Stimulated activated CD8-positive, alpha-beta memory T cell treated with anti-CD3 and anti-CD28 coated beads, Interleukin-15, amount 100 ng/mL, for 4 hours (primary cell): ENCODE measurements around the gene ACOXL.

ENCODE experiments used
- DNase-seq, 2 donors: peaks; one replicate each; pipeline ENCODE4 v3.0.0-alpha.2; 2020; ENCODE audit warnings: low read depth in 2 of 2

Gene ACOXL

DNA sequence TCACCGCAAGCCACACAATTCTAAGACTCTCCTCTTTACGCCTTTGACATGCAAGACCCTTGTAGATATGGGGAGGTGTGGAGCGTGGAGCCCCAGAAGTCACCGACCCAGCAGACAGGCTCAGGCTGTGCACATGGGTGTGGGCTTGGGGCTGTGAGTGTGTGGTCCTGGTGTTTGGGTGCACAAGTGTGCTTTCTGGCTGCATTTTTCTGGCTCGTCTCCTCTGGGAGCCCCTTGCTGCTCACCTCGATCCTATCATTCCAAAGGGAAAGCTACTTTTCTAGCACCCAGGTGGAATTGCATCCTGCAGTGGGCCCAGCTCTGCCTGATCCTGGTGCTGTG lies 143.0 kb downstream of the ACOXL start:
- no peak for DNase-seq

DNA sequence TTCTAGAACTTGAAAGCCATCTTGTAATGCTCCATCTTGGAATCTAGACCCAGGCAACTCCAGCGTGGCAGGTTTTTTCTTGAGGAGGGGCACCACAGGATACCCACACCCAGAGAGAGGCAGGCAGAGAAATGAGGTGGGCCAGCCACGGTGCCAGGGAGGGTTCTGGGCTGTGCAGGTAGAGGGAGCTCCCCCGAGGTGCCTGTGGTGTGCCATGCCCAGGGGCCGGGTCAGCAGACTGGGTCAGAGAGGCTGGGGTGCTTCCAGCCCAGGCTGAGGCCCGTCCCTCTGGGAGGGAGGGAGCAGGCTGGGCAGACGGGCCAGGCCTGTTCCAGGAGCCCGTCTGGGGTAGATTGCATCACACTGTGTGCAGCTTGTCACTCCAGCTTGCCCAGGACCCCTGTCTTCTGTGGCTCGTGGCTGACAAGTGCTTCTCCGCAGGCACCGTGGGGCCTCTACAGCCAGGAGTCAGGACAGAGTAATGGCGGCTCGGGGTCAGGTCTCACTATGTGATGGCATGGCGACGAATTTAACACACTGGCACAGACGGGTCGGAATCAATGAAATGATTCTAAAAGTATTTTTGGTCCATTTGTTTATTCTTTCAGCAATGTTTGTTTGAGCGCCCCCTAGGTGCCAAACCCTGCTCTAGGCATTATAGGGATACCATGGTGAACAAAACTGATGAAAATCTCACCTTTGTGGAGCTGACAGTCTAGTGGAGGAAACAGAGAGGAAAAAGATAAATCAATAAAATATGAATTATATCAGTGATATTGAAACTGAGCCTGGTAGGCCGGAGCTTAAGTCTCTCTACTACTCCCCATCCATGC lies 144.0 kb downstream of the ACOXL start:
- DNase-seq: no peak

DNA sequence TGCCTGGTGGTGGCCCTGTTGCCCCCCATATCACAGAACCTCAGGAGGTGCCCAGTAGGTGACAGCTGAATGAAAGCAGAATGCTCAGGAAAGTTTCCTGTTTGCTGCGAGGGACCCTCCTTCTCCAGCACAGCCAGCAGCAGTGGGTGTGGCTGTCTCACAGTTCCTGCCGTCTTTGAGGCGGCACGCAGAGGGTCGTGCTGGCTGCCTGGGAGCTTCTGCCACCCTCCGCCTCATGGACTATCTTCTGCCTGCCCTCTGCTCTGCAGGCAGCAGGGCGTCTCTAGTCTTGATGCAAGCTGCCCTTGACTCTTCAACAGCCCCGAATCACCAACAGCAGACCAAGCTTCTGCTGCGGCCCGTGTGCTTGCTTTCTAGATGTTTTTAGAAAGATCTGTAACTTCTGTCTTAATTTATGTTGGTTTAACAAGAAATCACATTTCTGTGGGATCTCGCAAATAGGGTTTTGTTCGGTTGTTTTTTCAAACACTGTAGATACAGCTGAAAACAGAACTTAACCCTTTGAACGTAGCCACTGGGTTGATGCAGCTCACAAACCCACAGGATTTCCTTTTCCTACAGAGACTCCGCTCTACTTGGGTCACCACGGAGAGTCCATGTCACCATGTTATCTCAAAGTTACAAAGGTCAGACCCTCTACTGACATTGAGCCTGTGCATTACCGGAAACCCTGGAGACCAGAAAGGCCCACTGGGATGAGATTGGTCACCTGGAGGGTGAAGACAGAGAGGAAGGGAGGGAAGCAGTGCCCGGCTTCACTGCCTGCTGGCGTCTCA lies 144.9 kb downstream of the ACOXL start:
- DNase-seq: no peak

DNA sequence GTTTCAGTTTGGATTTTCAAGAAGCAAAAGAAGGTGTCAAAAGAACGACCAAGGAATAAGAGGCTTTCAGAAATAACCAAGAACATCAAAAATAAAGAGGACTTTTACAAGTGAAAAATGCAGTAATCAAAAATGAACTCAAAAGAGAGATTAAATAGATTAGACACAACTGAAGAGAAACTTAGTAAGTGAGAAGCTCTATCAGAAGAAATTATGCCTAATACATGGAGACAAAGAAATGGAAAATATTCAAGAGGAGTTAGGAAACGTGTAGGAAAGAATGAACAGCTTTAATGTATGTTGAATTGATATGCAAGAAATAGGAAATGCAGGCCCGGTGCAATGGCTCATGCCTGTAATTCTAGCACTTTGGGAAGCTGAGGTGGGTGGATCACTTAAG lies 145.8 kb downstream of the ACOXL start:
- DNase-seq: no peak

DNA sequence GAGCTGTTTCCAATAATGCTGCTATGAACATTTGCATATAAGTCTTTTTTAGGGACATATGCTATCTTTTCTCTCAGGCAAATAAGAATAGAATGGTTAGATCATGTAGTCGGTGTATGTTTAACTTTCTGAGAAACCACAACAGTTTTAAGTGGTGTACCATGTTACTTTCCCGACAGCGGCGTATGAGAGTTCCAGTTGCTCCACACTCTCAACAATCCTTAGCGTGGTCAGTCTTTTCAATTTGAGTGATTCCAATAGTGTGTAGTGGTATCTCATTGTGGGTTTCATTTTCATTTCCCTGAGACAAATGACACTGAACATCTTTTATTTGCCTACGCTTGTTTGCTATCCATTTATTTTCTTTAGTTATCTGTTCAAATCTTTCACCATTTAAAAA lies 149.5 kb downstream of the ACOXL start:
- no peak for DNase-seq

DNA sequence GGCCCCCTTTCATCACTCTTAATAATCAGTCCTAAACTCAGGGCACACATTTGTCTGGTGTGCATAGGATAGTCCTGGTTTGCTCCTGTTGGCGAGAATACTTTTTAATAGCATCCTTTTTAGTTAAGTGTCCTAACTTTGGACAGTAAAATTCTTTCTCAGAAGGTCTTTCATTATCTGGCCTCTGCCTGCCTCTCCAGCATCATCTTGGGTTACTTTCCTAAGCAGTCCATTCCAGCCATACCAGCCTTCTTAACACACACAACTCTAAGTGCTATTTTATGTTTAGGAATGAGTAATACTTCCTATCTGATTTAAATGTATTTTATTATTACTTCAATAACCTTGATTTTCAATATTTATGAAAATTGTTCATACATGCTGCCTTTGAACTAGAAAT lies 151.0 kb downstream of the ACOXL start:
- no peak for DNase-seq

DNA sequence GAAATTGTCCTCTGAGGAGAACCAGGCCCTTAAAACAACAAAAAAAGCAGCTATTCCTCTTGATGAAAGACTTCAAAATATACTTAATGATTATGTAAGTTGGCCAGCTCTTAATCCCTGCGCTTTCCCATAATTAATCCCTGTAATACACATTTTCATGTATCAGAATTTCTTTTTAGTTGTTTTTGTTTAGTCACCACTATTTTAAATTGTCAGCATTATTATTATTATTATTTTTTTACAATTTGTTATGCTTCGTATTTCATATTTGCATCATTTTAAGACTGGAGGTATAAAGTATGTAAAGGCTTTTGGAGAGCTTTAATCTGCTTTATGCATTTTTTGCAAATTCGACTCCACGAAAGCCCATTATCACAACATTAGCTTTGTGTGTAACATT lies 152.9 kb downstream of the ACOXL start:
- DNase-seq: no peak

DNA sequence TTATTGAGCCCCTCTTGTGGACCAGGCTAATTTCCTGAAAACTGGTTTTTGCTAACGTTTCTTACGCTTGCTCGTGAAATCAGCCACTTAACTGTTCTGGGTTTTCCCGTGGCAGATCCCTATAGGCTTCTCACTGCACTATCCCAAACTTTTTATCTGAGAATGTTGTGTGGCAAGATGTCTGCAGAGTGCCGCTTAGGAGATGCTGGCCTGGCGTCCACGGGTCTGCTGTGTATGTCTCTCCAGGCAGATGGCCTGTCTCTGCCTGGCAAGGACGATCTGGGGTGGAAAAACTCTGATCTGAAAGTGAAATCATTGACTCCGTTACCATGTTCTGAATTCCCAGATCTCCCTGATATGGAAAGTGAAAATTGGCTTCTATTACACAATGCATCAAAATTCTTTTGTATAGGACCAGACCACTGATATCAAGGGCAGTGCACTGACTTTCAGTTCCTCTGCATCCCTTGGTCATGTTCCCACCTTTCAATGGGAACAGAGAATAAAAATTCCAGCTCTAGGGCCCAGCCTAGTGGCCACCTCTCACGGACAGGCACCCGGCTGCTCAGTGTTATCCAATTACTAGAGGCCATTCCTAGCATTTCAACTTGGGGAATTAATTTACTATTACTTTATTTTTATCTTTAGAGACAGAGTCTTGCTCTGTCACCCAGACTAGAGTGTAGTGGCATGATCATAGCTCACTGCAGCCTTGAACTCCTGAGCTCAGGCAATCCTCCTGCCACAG lies 154.6 kb downstream of the ACOXL start:
- DNase-seq: no peak

DNA sequence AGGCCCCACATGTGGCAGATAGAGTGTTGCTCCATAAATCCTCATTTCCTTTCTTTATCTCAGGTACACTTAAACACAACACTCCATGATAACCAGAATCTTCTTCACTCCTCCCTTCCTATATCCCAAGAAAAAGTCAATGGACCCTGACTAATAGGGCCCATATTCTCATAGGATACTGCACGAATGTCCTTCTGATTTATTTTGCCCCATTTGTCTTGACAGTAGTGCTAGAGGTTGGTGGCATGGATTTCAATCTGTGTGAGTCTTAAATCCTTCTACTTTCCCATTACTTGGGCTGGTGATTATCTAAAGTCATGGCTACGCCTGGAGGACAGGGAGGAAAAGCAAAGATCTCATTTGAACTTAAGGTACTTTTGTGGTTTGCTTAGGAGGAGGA lies 156.0 kb downstream of the ACOXL start:
- DNase-seq: no peak

DNA sequence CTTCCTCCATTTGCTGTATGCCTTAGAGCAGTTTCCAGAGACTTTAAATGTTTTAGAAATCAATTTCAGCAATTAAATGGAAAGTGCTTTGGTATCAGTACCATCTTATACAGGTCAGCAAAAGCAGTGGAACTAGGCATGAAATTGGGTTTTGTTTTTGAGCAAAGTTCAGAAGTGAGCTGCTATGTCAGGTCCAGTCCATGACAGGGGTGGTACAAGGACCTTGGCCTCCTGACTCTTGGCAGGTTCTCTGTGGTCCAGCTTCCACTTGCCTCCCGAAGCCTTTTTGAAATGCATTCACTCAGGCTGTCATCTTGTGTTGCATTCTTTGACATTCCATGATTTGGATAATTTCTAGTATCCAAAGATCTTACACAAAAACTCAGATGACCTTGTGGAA lies 159.3 kb downstream of the ACOXL start:
- no peak for DNase-seq

DNA sequence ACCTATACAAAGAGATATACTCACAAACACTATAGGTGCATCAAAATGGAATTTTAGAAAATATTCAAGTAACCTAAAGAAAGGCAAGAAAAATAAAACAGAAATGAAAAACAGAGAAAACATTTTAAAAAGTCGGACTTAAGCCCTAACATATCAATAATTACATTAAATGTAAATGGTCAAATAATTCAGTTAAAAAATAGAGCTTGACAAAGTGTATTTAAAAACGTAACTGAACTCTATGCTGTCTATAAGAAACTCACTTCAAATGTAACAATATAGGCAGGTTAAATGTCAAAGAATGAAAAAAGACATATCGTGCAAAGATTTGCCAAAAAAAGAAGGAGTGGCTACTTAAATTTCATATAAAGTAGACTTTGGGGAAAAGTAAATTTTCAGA lies 163.9 kb downstream of the ACOXL start:
- DNase-seq: no peak

DNA sequence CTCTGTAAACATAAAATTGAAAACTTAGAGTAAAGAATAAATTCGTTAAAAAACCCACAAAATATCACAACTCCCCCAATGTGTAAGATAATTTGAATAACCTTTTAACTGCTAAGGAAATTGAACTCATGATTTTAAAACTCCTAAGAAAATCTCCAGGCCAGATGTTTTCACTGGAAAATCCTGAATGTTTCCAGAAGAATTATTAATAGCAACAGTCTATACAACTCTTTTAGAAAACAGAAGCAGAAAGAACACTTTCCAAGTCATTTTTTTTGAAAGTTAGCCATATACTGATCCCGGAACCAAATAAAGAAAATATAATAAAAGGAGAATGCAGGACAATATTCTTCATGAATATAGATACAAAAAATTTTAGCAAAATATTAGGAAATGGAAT lies 165.6 kb downstream of the ACOXL start:
- DNase-seq: no peak

DNA sequence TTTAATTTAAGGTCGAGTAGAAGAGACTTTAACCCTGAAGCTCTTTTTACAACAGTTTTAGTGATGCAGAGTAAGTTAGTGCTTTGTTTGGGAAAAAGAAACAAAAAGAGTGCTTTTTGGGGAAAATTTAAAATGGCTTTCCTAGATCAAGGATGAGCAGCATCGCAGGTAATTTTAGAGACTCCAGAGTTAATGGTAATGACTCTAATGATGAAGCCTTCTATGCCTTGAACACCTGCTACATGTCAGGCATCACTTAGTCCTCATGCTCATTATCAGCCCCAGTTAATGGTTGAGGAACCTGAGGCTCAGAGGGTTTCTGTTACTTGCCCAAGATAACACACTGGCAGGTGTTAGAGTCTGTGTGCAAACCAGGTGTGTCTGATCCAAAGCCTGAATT lies 167.8 kb downstream of the ACOXL start:
- DNase-seq: no peak

DNA sequence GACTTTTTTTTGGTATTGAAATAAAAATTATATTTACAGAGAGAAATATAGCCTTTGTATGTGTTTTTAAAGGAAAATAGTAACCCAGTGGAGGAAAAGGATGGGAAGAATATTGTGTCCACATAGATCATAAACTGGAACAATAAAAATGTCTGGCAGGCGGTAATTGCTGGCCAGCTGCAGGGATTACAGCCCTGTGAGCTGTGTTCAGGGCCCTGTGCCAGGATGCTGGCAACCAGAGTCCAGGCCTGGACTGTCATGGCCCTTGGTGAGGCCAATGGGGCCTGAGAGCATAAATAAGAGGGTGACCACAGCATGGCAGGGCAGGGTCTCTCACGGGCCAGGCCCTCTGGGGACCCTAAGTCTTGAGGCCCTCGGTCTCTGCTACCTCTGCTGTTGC lies 171.2 kb downstream of the ACOXL start:
- DNase-seq: no peak

DNA sequence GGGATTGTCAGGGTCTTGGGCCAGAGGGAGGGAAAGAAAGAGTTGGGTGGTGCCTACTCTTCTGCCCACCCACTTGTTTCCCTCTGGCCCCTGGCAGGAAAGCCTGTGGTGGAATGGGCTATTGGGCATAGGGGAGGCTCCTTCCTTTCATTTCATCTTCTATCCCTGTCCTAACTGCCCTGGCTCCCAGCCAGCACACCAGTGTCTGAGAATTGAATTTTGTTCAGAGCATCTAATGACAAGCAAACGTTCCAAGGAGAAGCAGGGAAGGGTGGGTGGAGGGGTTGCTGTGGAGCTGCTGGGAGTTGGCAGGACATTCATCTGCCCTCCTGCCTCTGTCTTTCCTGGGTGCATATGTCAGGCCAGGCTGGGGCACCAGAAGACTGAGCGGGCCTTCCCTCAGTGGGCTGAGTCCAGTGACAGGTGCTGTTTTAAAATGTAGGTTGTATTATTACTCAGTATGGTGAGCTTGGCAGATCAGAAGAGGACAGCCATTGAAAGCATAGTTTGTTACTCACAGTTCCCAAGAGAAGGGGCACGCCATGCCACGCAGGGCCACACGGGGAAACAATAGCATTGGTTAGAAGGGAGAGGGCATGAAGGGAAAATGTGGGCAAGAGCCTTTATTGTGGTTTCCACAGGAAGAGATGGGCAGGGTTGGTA lies 171.9 kb downstream of the ACOXL start:
- DNase-seq: no peak

DNA sequence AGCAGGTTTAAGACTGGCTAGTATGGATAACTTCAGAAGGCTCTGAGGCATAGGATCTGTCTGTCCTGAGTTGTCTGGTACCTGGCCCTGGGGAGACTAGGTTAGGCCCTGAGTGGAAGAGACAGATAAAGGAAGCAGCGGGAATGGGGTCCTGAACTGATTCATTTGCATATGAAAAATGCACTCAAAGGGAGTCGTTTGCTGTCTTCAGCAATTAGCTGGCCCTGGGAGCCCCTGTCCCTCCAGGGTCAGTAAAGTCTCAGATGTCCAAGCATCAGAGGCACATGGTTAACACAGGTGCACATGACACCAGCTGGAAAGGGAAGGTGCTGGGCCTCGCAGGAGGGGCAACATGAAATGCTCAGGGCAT lies 172.4 kb downstream of the ACOXL start:
- no peak for DNase-seq

DNA sequence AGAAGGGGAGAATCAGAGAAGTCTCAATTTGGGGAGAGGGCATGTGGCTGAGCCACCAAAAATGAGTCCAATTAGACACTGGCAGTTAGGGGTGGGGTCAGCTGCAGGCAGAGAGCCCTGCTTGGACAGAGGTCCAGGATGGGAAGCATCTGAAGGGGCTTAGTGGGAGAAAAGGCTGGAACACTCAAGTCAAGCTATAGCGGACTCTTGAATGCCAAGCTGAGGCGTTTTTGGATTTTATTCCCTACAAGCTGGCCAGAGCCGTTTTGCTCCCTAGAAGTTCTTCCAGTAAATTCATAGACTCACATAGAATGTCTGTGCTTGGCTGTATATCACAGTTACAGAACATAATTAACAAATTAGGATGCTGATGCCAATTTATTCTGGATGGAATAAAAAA lies 172.8 kb downstream of the ACOXL start:
- DNase-seq: no peak

DNA sequence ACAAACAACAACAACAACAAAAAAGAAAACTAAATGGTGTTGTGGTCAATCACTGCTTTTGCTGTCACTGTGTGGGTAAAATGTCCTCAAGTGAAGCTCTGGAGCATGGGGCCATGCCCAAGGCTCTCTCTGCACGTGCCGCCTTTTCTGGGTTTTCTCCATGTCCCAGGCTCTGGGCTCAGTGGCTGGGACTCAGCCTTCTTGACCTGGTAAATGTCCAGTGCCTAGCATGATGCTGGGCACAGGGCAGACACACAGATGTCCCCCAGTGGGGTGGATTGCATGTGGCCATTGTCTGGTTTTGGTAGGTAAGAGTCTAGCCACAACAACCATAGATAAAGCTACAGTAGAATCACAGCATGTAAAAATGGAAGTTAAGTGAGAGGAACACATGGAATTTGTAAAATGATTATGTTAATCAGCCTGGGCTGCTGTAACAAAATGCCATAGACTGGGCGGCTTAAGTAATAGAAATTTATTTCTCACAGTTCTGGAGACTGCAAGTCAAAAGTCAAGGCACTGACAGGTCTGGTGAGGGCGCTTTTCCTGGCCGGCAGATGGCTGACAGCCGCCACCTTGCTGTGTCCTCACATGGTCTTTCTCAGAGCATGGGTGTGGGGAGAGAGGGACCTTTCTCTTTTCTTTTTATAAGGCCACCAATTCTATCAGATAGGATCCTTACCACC lies 174.4 kb downstream of the ACOXL start:
- no peak for DNase-seq

DNA sequence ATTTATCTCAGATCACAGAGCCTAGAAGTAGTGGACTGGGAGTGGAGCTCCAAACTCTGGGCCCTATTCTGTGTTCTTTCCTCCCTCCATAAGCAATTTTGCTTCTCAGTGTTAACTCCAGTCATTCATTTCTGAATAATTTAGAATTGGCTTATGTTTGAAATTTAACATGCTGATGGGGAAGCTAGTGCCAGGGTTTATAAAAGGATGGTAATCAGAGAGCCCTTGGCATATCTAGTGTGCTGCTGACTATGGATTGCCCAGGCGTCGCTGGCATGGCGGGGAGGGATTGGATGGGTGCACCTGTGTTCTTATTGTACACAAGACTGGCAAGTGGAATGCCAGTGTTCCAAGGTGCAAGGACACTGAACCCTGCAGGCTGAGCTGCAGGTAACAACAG lies 177.1 kb downstream of the ACOXL start:
- no peak for DNase-seq

DNA sequence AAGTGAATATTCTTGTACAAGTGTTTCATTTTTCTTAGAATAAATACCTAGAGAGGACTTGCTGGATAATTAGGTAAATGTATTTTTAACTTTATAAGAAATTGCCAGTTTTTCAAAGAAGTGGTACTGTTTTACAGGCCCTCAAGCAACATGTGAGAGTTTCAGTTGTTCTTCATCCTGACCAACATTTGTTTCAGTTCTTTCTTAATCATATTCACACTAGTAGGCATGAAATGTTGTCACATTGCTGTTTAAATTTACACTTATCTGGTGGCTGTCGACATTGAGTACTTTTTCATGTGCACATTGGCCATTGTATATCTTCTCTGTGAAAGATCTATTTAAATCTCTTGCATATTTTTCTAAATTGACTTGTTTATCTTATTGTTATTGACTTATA lies 178.1 kb downstream of the ACOXL start:
- no peak for DNase-seq

DNA sequence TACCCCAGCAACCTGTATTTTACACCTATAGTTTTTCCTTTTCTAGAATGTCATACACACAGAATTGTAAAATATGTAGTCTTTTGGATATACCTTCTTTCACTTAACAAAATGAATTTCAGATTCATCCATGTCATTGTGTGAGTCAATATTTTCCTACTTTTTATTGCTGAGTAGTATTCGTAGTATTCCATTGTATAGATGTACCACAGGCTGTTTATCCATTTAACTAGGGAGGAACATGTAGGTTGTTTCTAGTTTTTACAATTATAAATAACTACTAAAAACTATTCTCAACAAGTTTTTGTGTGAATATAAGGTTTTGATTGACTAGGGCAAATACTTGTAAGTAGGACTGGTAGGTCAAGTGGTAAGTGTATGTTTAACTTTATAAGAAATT lies 187.4 kb downstream of the ACOXL start:
- DNase-seq: no peak

DNA sequence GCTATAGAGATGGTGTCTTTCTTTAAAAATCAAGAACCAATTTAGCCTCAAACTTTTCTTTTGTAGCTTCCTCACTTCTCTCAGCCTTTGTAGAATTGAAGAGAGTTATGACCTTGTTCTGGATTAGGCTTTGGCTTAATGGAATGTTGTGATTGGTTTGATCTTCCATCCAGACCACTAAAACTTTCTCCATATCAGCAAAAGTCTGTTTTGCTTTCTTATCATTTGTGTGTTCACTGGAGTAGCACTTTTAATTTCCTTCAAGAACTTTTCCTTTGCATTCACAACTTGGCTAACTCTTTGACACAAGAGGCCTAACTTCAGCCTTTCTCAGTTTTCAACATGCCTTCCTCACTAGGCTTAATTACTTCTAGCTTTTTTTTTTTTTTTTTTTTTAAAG lies 193.1 kb downstream of the ACOXL start:
- no peak for DNase-seq
